DMS153 (cell line): ENCODE results near the gene SLC17A5.
"Not testable (repeated sequence)": the region's sequence is repeated elsewhere in the genome, so short reads cannot be mapped to it uniquely, and the experiment has no call there.

Experiments
- DNase-seq: peaks from one replicate; lab custom pipeline; 2025; lab: John Stamatoyannopoulos, UW

The SLC17A5 gene

GRCh38 chr6:73653571-73654424, at the start of gene SLC17A5:
Gene SLC17A5, minus strand, starts transcription at chr6:73653992. Its CDS starts 106 bp downstream, at chr6:73653886.
- DNase-seq = peak; percentile 97

GRCh38 chr6:73703466-73703865, 49.7 kb upstream of the SLC17A5 start:
- no peak for DNase-seq

- no peak for DNase-seq
Observed at GRCh38 chr6:73702444-73702843, 48.7 kb upstream of the SLC17A5 start.

- no peak for DNase-seq
Observed at GRCh38 chr6:73699676-73700459, 46.1 kb upstream of the SLC17A5 start.

- no peak for DNase-seq
Observed at GRCh38 chr6:73696966-73697655, 43.3 kb upstream of the SLC17A5 start.

GRCh38 chr6:73695619-73696421, 42.0 kb upstream of the SLC17A5 start, which contains the start of gene CD109:
Gene CD109, plus strand, starts transcription at chr6:73696203. Its CDS starts 13 bp downstream, at chr6:73696216.
- DNase-seq = peak; percentile 33

GRCh38 chr6:73694711-73695411, 41.1 kb upstream of the SLC17A5 start:
- DNase-seq = no peak

GRCh38 chr6:73691512-73691911, 37.7 kb upstream of the SLC17A5 start:
- DNase-seq = no peak

GRCh38 chr6:73690056-73690455, 36.3 kb upstream of the SLC17A5 start:
- DNase-seq = no peak

- DNase-seq = no peak
Observed at GRCh38 chr6:73688351-73688750, 34.6 kb upstream of the SLC17A5 start.

GRCh38 chr6:73683574-73683973, 29.8 kb upstream of the SLC17A5 start:
- DNase-seq = not testable (repeated sequence)

- no peak for DNase-seq
Observed at GRCh38 chr6:73680289-73680918, 26.6 kb upstream of the SLC17A5 start.

- not testable (repeated sequence) for DNase-seq
Observed at GRCh38 chr6:73679846-73680245, 26.1 kb upstream of the SLC17A5 start.

- no peak for DNase-seq
Observed at GRCh38 chr6:73679009-73679408, 25.2 kb upstream of the SLC17A5 start.

GRCh38 chr6:73675466-73676098, 21.8 kb upstream of the SLC17A5 start:
- DNase-seq = peak; percentile 41

GRCh38 chr6:73671911-73672685, 18.3 kb upstream of the SLC17A5 start:
- no peak for DNase-seq

- DNase-seq = no peak
Observed at GRCh38 chr6:73669005-73669404, 15.2 kb upstream of the SLC17A5 start.

GRCh38 chr6:73667798-73668197, 14.0 kb upstream of the SLC17A5 start:
- no peak for DNase-seq

GRCh38 chr6:73666393-73666792, 12.6 kb upstream of the SLC17A5 start:
- DNase-seq = no peak
